GM12874 (cell line): ENCODE results near the gene XAB2.

Experiments
- CTCF ChIP-seq: IDR thresholded peaks from 2 replicates; pipeline ENCODE4 v1.5.1; 2011; ENCODE audit warnings: low read depth, mild to moderate bottlenecking, control low read depth, low read length, moderate library complexity; ENCODE audit not compliant: insufficient read depth

Gene XAB2

GRCh38 chr19:7611541-7612279 is 17.6 kb downstream of the XAB2 start:
- TF ChIP-seq CTCF, result no peak

- TF ChIP-seq CTCF, result no peak
Observed at GRCh38 chr19:7610491-7611240, 18.7 kb downstream of the XAB2 start.

- TF ChIP-seq CTCF, result no peak
Observed at GRCh38 chr19:7607874-7608560, 21.3 kb downstream of the XAB2 start.

GRCh38 chr19:7607212-7607873 is 22.0 kb downstream of the XAB2 start:
- TF ChIP-seq CTCF, result no peak

GRCh38 chr19:7606289-7606688 is 23.1 kb downstream of the XAB2 start:
- TF ChIP-seq CTCF, result no peak

- TF ChIP-seq CTCF, result no peak
Observed at GRCh38 chr19:7605490-7606222, 23.7 kb downstream of the XAB2 start.
